Keratinocyte (primary cell): ENCODE data around the gene MAGEA2B. TPM values are rescaled to one million over a fixed set of nuclear protein-coding genes. Genes with fewer than 3 reads are reported as not detected.
"Not testable (repeated sequence)": the region's sequence is repeated elsewhere in the genome, so short reads cannot be mapped to it uniquely, and the experiment has no call there.

Experiments
- DNase-seq: peaks from one replicate; pipeline ENCODE4 v3.0.0-alpha.2; 2011; ENCODE audit warnings: low read depth, missing footprints, low spot score
- FAIRE-seq: peaks from 2 replicates; lab custom pipeline; 2011; peaks lifted over from hg19 to GRCh38; lab: Jason Lieb, UNC
- H2AFZ ChIP-seq: 2 replicates; pipeline ENCODE4 v1.6.0; 2012; ENCODE audit warnings: low read length, control low read depth, inconsistent platforms; ENCODE audit not compliant: control insufficient read depth
- H3K27ac ChIP-seq: 2 replicates; pipeline ENCODE4 v1.5.1; 2011; ENCODE audit warnings: low read length; ENCODE audit not compliant: control insufficient read depth, insufficient read depth
- H3K27me3 ChIP-seq: 3 replicates; pipeline ENCODE4 v1.6.0; 2011; ENCODE audit warnings: low read length; ENCODE audit not compliant: control insufficient read depth, insufficient read depth; ENCODE audit errors: extremely low read depth
- H3K36me3 ChIP-seq, 2 experiments: 2 replicates in 1 of 2; 3 replicates in 1 of 2; pipeline ENCODE4 v1.5.1; 2011; ENCODE audit warnings: low read length in 2 of 2, mild to moderate bottlenecking in 1 of 2; ENCODE audit not compliant: control insufficient read depth in 2 of 2, insufficient read depth in 2 of 2; ENCODE audit errors: extremely low read depth in 1 of 2
- H3K4me1 ChIP-seq: 3 replicates; pipeline ENCODE4 v1.5.1; 2011; ENCODE audit warnings: low read length; ENCODE audit not compliant: control insufficient read depth, insufficient read depth; ENCODE audit errors: extremely low read depth
- H3K4me2 ChIP-seq: 3 replicates; pipeline ENCODE4 v1.6.0; 2011; ENCODE audit warnings: low read depth, low read length; ENCODE audit not compliant: control insufficient read depth, insufficient read depth; ENCODE audit errors: extremely low read depth
- H3K4me3 ChIP-seq, 3 experiments: fragments of 200-600 bp in 1 of 3; sonication (generic) in 1 of 3; 2 replicates in 2 of 3; 3 replicates in 1 of 3; pipeline ENCODE4 v1.5.1; 2011 to 2016; ENCODE audit warnings: low read length in 3 of 3, mild to moderate bottlenecking in 3 of 3, control low read depth in 2 of 3, inconsistent platforms in 1 of 3, low read depth in 1 of 3, mixed read lengths in 1 of 3, mixed run types in 1 of 3, moderate library complexity in 1 of 3; ENCODE audit not compliant: control insufficient read depth in 2 of 3, insufficient read depth in 2 of 3; ENCODE audit errors: extremely low read depth in 1 of 3
- H3K79me2 ChIP-seq: 2 replicates; pipeline ENCODE4 v1.6.0; 2012; ENCODE audit warnings: low read length; ENCODE audit not compliant: control insufficient read depth, insufficient read depth
- H3K9ac ChIP-seq: 3 replicates; pipeline ENCODE4 v1.6.0; 2011; ENCODE audit warnings: low read length; ENCODE audit not compliant: control insufficient read depth, insufficient read depth; ENCODE audit errors: extremely low read depth
- H3K9me1 ChIP-seq: 3 replicates; pipeline ENCODE4 v1.6.0; 2011; ENCODE audit warnings: low read length; ENCODE audit not compliant: control insufficient read depth, insufficient read depth; ENCODE audit errors: extremely low read depth
- H3K9me3 ChIP-seq: 2 replicates; pipeline ENCODE4 v1.5.1; 2012; ENCODE audit warnings: low read depth, low read length; ENCODE audit not compliant: control insufficient read depth
- H4K20me1 ChIP-seq: 3 replicates; pipeline ENCODE4 v1.6.0; 2011; ENCODE audit warnings: low read length; ENCODE audit not compliant: control insufficient read depth, insufficient read depth; ENCODE audit errors: extremely low read depth
- EZH2 ChIP-seq: IDR thresholded peaks from one replicate; pipeline ENCODE4 v1.6.1; 2012; ENCODE audit warnings: inconsistent platforms, mild to moderate bottlenecking, low read length, moderate library complexity
- dilution Hi-C: fragments of 300-500 bp; cut with MboI; formaldehyde crosslinking; loops from one replicate; pipeline ENCODE4 v1.7.0; 2020; ENCODE audit warnings: low sequenced_read_pairs; ENCODE audit not compliant: extremely low pct_ligation_motif_present
- polyA minus RNA-seq, 3 experiments: library from RNA; depleted of rRNA, polyadenylated mRNA; stranded (reverse); fragments of >200 nt; gene quantifications; 1 replicate in 1 of 3; 2 replicates in 1 of 3; 3 replicates in 1 of 3; pipeline ENCODE4 v1.2.3, GENCODE V29; 2011
- polyA plus RNA-seq, 5 experiments: library from polyadenylated mRNA; depleted of rRNA in 3 of 5; stranded (reverse) in 3 of 5; stranded (forward) in 1 of 5; unstranded in 1 of 5; fragments of >200 nt; gene quantifications; 1 replicate in 1 of 5; 2 replicates in 3 of 5; 3 replicates in 1 of 5; pipeline versions ENCODE4 v1.2.1 to v1.2.3, GENCODE V29; 2011 to 2012; ENCODE audit warnings: missing spikeins in 2 of 5, low read depth in 1 of 5, low replicate concordance in 1 of 5
- TF ChIP-seq, protein P1 (sequence below), 3 experiments: IDR thresholded peaks in 1 of 3; conservative IDR thresholded peaks in 1 of 3; optimal IDR thresholded peaks in 1 of 3; 2 replicates in 2 of 3; 3 replicates in 1 of 3; pipeline versions ENCODE3 to v1.5.1; 2011; ENCODE audit warnings: low read length in 3 of 3, mild to moderate bottlenecking in 3 of 3, moderate library complexity in 2 of 3, control low read depth in 1 of 3, inconsistent platforms in 1 of 3; ENCODE audit not compliant: insufficient read depth in 2 of 3; ENCODE audit errors: extremely low read depth in 1 of 3

Gene MAGEA2B, protein sequence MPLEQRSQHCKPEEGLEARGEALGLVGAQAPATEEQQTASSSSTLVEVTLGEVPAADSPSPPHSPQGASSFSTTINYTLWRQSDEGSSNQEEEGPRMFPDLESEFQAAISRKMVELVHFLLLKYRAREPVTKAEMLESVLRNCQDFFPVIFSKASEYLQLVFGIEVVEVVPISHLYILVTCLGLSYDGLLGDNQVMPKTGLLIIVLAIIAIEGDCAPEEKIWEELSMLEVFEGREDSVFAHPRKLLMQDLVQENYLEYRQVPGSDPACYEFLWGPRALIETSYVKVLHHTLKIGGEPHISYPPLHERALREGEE
- polyA plus RNA-seq: not detected in 3 replicates
- polyA plus RNA-seq (2011; ENCODE audit: low read depth): not detected
- polyA plus RNA-seq (2011; cell fraction: cytosol; rRNA removed): not detected in 2 replicates
- not detected in 2 replicates for polyA plus RNA-seq (2011; cell fraction: nucleus; rRNA removed)
- polyA plus RNA-seq (2012; ENCODE audit: low replicate concordance): not detected in 2 replicates
- polyA minus RNA-seq: not detected in 3 replicates
- not detected for polyA minus RNA-seq (2011; cell fraction: cytosol; rRNA and poly(A)+ RNA removed)
- not detected in 2 replicates for polyA minus RNA-seq (2011; cell fraction: nucleus; rRNA and poly(A)+ RNA removed)

DNA sequence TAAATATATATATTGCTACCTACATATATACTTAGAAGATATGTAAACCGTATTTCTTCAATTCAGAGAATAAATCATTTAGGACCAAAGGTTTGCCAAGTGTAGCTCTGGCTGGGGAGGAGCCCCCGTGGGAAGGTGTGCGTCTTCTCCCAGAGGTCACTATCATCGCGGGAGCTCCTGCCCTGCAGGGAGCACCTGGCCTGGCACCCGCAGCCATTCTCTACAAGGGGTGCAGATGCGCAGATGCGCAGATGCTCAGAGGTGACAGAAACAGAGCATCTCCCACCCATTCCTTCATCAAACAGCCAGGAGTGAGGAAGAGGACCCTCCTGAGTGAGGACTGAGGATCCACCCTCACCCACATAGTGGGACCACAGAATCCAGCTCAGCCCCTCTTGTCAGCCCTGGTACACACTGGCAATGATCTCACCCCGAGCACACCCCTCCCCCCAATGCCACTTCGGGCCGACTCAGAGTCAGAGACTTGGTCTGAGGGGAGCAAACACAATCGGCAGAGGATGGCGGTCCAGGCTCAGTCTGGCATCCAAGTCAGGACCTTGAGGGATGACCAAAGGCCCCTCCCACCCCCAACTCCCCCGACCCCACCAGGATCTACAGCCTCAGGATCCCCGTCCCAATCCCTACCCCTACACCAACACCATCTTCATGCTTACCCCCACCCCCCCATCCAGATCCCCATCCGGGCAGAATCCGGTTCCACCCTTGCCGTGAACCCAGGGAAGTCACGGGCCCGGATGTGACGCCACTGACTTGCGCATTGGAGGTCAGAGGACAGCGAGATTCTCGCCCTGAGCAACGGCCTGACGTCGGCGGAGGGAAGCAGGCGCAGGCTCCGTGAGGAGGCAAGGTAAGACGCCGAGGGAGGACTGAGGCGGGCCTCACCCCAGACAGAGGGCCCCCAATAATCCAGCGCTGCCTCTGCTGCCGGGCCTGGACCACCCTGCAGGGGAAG, at the start of gene MAGEA2B:
MAGEA2B (plus strand) TSS at position 814 of the 973 bp plus-strand sequence. CDS start 2,479 bp downstream, outside the sequence.
- H3K27ac ChIP-seq, H3K36me3 ChIP-seq, H2AFZ ChIP-seq, H3K4me3 ChIP-seq, H3K4me2 ChIP-seq, H3K27me3 ChIP-seq, H3K9ac ChIP-seq, DNase-seq, H3K9me1 ChIP-seq, H4K20me1 ChIP-seq, H3K9me3 ChIP-seq, H3K79me2 ChIP-seq, dilution Hi-C loops, H3K4me1 ChIP-seq, FAIRE-seq: not testable (repeated sequence)

DNA sequence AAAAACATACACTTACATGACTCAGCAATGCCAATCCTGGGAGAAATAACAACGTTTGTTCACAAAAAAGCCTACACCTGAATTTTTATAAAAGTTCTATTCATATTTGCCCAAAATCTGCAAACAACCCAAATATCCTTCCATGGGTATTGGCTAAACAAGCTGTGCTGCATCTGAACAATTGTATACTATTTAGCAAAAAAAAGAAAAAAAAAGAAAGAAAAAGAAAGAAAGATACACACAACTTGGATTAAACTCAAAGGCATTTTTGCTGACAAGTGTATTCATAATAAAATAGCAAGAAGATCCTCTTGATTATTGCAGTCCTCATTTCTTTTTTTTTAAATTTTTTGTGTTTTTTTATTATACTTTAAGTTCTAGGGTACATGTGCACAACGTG, 40.3 kb upstream of the MAGEA2B start:
- H3K4me2 ChIP-seq: no peak overlapping the region
- H4K20me1 ChIP-seq: no peaks in the 10 kb centered on the region
- no peaks in the 10 kb centered on the region for H3K9me3 ChIP-seq
- no peaks in the 10 kb centered on the region for H3K27me3 ChIP-seq
- FAIRE-seq (no peak), DNase-seq (no peak)
- no peak overlapping the region for H2AFZ ChIP-seq
- no peaks in the 10 kb centered on the region for H3K9me1 ChIP-seq
- H3K79me2 ChIP-seq: no peaks in the 10 kb centered on the region
- H3K4me1 ChIP-seq: no peaks in the 10 kb centered on the region
- no peak overlapping the region for H3K27ac ChIP-seq
- H3K4me3 ChIP-seq: no peak overlapping the region
- TF ChIP-seq, protein P1, sequence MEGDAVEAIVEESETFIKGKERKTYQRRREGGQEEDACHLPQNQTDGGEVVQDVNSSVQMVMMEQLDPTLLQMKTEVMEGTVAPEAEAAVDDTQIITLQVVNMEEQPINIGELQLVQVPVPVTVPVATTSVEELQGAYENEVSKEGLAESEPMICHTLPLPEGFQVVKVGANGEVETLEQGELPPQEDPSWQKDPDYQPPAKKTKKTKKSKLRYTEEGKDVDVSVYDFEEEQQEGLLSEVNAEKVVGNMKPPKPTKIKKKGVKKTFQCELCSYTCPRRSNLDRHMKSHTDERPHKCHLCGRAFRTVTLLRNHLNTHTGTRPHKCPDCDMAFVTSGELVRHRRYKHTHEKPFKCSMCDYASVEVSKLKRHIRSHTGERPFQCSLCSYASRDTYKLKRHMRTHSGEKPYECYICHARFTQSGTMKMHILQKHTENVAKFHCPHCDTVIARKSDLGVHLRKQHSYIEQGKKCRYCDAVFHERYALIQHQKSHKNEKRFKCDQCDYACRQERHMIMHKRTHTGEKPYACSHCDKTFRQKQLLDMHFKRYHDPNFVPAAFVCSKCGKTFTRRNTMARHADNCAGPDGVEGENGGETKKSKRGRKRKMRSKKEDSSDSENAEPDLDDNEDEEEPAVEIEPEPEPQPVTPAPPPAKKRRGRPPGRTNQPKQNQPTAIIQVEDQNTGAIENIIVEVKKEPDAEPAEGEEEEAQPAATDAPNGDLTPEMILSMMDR (optimal IDR thresholded peaks at IDR 0.05 in 1 of 3, IDR thresholded peaks at IDR 0.05 in 1 of 3, conservative IDR thresholded peaks at IDR 0.05 in 1 of 3; ENCODE audit: extremely low read depth in 1 of 3, insufficient read depth in 2 of 3, low read length in 3 of 3): no peak
- TF ChIP-seq EZH2: no peak
- H3K9ac ChIP-seq: no peak overlapping the region
- dilution Hi-C loops: no loop called here
- H3K36me3 ChIP-seq: no peaks in the 10 kb centered on the region

DNA sequence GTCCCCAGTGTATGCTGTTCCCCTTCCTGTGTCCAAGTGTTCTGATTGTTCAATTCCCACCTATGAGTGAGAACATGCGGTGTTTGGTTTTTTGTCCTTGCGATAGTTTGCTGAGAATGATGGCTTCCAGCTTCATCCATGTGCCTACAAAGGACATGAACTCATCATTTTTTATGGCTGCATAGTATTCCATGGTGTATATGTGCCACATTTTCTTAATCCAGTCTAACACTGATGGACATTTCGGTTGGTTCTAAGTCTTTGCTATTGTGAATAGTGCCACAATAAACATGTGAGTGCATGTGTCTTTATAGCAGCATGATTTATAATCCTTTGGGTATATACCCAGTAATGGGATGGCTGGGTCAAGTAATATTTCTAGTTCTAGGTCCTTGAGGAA, 39.8 kb upstream of the MAGEA2B start:
- H3K9me3 ChIP-seq, H3K27me3 ChIP-seq, H3K27ac ChIP-seq, DNase-seq, H3K79me2 ChIP-seq, H3K4me2 ChIP-seq, H3K9me1 ChIP-seq, dilution Hi-C loops, H3K9ac ChIP-seq, H4K20me1 ChIP-seq, H3K4me1 ChIP-seq, FAIRE-seq, H2AFZ ChIP-seq, H3K36me3 ChIP-seq, H3K4me3 ChIP-seq: not testable (repeated sequence)

DNA sequence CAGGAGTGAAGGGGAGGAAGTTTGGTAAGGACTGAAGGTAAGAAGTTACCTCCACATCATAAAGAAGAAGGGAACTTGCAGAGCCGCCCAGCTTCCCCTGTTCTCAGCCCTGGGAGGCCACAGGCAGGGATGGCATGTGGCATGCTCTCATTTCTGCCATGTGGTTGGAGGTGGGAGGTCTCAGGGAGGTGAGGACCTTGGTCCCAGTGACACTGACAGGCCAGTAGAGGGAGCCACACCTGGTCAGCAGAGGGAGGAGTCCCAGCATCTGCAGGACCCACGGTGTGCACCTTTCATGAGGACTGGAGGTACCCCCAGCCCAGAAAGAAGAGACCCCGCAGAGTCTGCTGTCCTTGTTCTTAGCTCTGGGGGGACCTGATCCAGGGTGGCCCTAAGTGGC, 33.4 kb upstream of the MAGEA2B start:
- H3K9me3 ChIP-seq, H3K4me1 ChIP-seq, H3K36me3 ChIP-seq, H3K4me3 ChIP-seq, H3K27me3 ChIP-seq, H2AFZ ChIP-seq, H3K79me2 ChIP-seq, H3K9ac ChIP-seq, DNase-seq, dilution Hi-C loops, H3K4me2 ChIP-seq, H3K27ac ChIP-seq, H3K9me1 ChIP-seq, H4K20me1 ChIP-seq: not testable (repeated sequence)
- FAIRE-seq: peak; percentile 13
